RWPE1 (cell line): Measurements from ENCODE around the gene PPP1R9B.

Experiments used
- CTCF ChIA-PET: fragments of 350-600 bp; sonication (Branson Sonifier 250); formaldehyde crosslinking; extraction: SDS; loops from one replicate; lab custom pipeline; 2021; lab: Yijun Ruan, JAX
- POLR2A ChIA-PET: fragments of 400-600 bp; formaldehyde crosslinking; extraction: SDS; loops from one replicate; lab custom pipeline; 2020; ENCODE audit warnings: antibody characterized with exemption; ENCODE audit not compliant: low non-redundant PET; lab: Yijun Ruan, JAX
- DNase-seq: peaks from one replicate; pipeline ENCODE4 v3.0.0; 2012; ENCODE audit warnings: low spot score
- H3K27ac ChIP-seq: fragments of 450-650 bp; 2 replicates; pipeline ENCODE4 v1.5.1; 2017
- CTCF ChIP-seq: fragments of 450-650 bp; conservative IDR thresholded peaks from 2 replicates; pipeline ENCODE4 v1.5.1; 2017; ENCODE audit warnings: low read depth, mild to moderate bottlenecking

The PPP1R9B gene

GRCh38 chr17:50094753-50095619 is 55.5 kb downstream of the PPP1R9B start, which contains the start of gene PDK2:
PDK2 (plus strand) TSS chr17:50095351; CDS start chr17:50095436, 85 bp downstream.
- no peak for TF ChIP-seq CTCF
- peak; percentile 96 for DNase-seq
- CTCF ChIA-PET: interaction anchor here (0.5 to 3.2 kb wide), 29 partner anchors 7 to 205 kb away, joined by 3 to 20 read pairs (median 4); partner anchors contain the start of gene SAMD14
- peak within 1 kb of the TSS; percentile 85 for H3K27ac ChIP-seq
- POLR2A ChIA-PET: interaction anchor here (1.0 kb wide), 1 partner anchor 33 kb away, joined by 3 read pairs; no protein-coding TSS in a partner anchor

GRCh38 chr17:50094243-50094752 is 56.2 kb downstream of the PPP1R9B start:
- CTCF ChIA-PET: interaction anchor here (0.5 to 3.2 kb wide), 34 partner anchors 8 to 750 kb away, joined by 3 to 20 read pairs (median 4); partner anchors contain the start of gene SAMD14

GRCh38 chr17:50093807-50094206 is 56.7 kb downstream of the PPP1R9B start:
- peak overlapping the region; percentile 85 for H3K27ac ChIP-seq
- POLR2A ChIA-PET: interaction anchor here (1.0 kb wide), 1 partner anchor 32 kb away, joined by 3 read pairs; no protein-coding TSS in a partner anchor
- CTCF ChIA-PET: interaction anchor here (0.6 to 3.2 kb wide), 26 partner anchors 8 to 749 kb away, joined by 3 to 20 read pairs (median 4); partner anchors contain the start of gene SAMD14
- TF ChIP-seq CTCF: no peak
- DNase-seq: no peak

More at GRCh38 chr17:50094243-50094752, 56.2 kb downstream of the PPP1R9B start:
- H3K27ac ChIP-seq: peak overlapping the region; percentile 85
- peak; percentile 95 for TF ChIP-seq CTCF
- peak; percentile 82 for DNase-seq
- POLR2A ChIA-PET: interaction anchor here (1.0 kb wide), 1 partner anchor 32 kb away, joined by 3 read pairs; no protein-coding TSS in a partner anchor

- ChIA-PET CTCF (interaction anchor here (0.7 to 3.2 kb wide), 12 partner anchors 17 to 204 kb away, joined by 3 to 20 read pairs (median 4); no protein-coding TSS in a partner anchor), POLR2A (no interaction called here)
- no peak for TF ChIP-seq CTCF
- peak overlapping the region; percentile 85 for H3K27ac ChIP-seq
- no peak for DNase-seq
Observed at GRCh38 chr17:50093246-50093645, 57.2 kb downstream of the PPP1R9B start.

GRCh38 chr17:50091918-50092285 is 58.6 kb downstream of the PPP1R9B start:
- ChIA-PET POLR2A (no interaction called here), CTCF (interaction anchor here (0.6 to 3.2 kb wide), 3 partner anchors 69 to 831 kb away, joined by 3 to 20 read pairs (median 3); no protein-coding TSS in a partner anchor)
- DNase-seq: no peak
- H3K27ac ChIP-seq: peak overlapping the region; percentile 85
- TF ChIP-seq CTCF: no peak
